Epithelial cell of esophagus (primary cell): ENCODE data around the gene CDK1.

Experiments used
- DNase-seq: peaks from one replicate; pipeline ENCODE4 v3.0.0; 2010; ENCODE audit warnings: low read depth
- H3K4me3 ChIP-seq: 2 replicates; pipeline ENCODE4 v1.5.1; 2011; ENCODE audit warnings: mild to moderate bottlenecking, low read length, control low read depth
- TF ChIP-seq, protein P1 (sequence below): IDR thresholded peaks from 2 replicates; pipeline ENCODE4 v1.5.1; 2011; ENCODE audit warnings: low read depth, mild to moderate bottlenecking, low read length, control low read depth, inconsistent platforms; ENCODE audit not compliant: insufficient read depth; ENCODE audit errors: missing control alignments

CDK1 gene

DNA sequence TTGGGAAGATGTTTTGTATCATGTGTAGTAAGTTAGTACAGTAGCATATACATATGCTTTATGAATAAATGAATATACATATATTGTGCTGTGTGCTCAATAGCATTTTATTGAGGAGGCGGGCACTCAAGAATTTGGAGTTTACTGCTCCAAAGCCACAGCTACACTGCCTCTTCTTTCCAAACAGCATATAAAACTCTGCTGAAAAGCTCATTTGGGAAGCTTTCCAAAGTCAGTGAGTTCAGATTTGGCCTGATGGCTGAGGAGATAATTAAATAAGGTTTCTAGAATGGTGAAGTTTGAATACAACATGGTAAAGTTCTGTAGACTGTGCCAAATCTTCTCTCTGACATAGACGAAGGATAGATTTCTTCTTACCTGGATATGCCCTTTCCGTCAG is 29.8 kb downstream of the CDK1 start:
- TF ChIP-seq, protein P1, sequence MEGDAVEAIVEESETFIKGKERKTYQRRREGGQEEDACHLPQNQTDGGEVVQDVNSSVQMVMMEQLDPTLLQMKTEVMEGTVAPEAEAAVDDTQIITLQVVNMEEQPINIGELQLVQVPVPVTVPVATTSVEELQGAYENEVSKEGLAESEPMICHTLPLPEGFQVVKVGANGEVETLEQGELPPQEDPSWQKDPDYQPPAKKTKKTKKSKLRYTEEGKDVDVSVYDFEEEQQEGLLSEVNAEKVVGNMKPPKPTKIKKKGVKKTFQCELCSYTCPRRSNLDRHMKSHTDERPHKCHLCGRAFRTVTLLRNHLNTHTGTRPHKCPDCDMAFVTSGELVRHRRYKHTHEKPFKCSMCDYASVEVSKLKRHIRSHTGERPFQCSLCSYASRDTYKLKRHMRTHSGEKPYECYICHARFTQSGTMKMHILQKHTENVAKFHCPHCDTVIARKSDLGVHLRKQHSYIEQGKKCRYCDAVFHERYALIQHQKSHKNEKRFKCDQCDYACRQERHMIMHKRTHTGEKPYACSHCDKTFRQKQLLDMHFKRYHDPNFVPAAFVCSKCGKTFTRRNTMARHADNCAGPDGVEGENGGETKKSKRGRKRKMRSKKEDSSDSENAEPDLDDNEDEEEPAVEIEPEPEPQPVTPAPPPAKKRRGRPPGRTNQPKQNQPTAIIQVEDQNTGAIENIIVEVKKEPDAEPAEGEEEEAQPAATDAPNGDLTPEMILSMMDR, result no peak
- DNase-seq, result no peak
- no peak overlapping the region for H3K4me3 ChIP-seq

DNA sequence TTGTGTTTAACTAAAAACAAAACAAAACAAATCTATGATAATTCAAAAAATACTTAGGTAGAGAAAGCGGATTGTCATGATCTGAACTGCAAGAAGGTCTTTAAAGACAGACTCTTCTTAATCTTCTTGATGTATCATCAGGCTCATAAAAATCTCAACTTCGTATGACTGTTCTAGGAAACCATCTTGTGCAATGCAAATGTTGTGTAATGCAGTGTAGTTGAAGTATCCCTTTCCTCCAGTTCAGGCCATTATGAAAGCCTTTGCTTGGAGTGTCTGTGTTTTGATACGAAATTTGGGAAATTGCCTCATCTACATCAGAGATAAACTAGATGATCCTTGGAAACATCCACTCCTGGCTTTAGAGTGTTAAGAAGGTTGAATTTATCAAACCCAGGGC is 30.9 kb downstream of the CDK1 start:
- TF ChIP-seq, protein P1, result no peak
- DNase-seq, result peak; percentile 83
- no peak overlapping the region for H3K4me3 ChIP-seq

DNA sequence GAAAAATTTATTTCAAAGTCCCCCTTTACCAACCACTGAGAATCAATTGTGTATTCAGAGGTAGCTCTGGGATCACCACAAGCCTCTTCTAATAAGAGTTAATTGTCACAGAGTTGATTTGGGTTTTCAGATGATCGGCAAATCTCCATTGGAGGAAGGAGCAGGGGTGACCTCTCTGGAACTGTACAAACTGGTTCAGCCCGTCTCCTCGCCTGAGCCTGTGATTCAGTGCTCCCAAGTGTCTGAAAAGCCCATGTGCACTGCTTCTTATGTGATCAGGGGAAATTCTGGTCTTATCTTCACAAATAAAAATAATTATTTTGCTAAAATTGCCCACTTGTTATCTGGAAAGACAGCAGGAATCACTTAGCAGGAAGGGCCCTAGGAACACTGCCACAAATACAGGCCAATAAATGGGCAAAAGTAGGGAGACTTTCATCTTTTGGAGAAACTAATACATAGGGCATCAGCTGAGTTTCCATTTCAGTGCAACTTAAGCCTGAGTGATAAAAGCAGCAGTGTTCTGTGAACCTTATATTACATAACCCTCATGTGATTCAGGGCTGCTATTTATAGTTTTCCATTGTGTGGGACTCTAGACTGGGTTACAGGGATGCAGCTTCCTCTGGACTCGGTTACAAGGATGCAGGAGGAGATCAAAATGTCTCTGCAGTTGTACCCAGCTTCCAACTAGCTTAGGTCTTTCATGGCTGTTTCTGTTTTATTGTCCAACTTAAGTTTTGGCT is 32.3 kb downstream of the CDK1 start:
- H3K4me3 ChIP-seq, result no peak overlapping the region
- peak; percentile 71 for DNase-seq
- TF ChIP-seq, protein P1, result no peak

DNA sequence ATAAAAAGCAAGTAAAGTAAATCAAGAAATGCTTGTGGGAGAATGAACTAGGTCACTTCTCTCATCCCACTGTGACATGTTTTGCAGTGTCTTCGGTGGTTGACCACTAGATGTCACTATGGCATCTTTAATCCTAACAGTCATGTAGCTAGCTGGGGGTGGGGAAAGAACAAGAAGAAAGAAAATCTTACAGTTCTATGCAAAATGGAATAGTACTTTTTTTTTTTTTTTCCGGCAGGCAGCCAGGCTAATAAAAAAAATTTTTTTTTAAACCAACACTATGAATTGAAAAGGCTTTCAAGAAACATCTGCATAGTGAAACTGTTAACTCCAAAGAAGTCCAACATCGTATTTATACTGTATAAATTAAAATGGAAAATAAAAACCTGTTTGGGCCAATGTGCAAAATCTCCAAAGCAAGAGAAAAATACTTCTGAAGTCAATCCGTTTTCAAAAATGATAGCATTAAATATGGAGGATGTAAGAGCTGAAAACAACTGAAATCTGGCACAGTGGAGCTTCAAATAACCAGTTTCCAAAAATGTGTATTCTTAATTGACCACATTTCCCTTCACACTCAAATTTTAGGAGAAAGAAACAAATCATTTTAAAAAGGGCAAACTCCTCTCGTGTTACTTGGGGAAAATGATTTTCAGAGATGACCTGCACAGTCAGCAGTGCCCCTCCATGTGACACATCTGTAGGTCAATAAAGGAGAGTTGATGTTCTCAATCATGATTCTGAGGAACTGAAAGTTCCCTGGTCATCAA is 38.5 kb downstream of the CDK1 start:
- DNase-seq, result peak; percentile 78
- H3K4me3 ChIP-seq, result no peak overlapping the region
- TF ChIP-seq, protein P1, result peak; percentile 81

DNA sequence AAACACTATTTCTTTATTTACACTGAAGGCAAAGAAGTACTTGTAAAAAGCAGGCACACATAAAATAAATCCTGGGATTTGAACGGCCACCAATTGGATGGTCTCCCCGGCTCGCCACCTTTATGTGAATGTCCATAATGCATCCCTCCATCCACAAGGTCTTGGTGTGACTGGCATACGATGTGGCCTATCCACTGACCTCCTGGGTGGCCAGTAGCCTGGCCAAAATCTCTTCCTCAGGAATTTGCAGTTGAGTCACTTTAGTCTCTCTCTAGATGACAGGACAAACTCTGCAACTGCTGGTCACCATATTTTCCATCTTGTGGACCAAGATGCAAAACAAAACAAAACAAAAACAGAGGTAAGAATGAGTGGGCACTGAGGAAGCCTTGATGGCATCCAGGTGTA is 39.1 kb downstream of the CDK1 start:
- TF ChIP-seq, protein P1, result no peak
- no peak overlapping the region for H3K4me3 ChIP-seq
- no peak for DNase-seq

DNA sequence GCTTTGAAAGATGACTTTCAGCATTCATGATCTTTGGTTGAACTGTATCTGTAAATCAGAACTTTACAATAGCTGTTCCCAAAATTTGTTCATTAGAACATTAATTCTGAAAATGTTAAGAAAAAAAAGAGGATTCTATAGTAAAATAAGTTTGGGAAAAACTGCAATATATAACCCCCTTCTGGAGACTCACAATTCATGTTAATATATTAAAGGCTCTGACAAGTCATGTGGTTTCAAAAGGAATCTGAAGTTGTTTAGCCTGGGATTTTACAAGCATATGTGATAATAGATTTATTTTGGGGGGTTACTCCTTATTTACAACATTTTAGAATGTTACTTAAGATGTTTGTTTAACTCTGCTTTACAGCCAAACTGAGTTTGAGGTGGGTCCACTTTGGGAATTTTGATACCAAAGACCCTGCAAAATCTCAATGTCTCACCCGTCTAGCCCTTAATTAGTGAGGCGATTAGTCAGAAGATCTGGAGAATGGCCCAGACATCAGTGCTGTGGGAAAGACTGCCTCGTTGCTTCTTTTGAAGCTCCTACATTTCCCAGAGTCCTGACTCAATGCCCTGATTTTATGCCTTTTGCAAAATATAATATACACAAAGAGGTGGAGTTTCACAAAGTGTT is 40.0 kb downstream of the CDK1 start:
- H3K4me3 ChIP-seq, result no peak overlapping the region
- DNase-seq, result no peak
- TF ChIP-seq, protein P1, result no peak
